CD4-positive, alpha-beta T cell (primary cell): ENCODE results near the gene SLC9A4. TPM values are rescaled to one million over a fixed set of nuclear protein-coding genes. Genes with fewer than 3 reads are reported as not detected.

Experiments
- ATAC-seq: fragments of 200-7000 bp; cut with Tn5 transposase; one replicate; pipeline ENCODE4 v1.10.0; 2022; ENCODE audit warnings: mild to moderate bottlenecking; ENCODE audit not compliant: poor library complexity
- CTCF ChIA-PET: fragments of 350-600 bp; sonication (Branson Sonifier 250); formaldehyde crosslinking; loops from one replicate; lab custom pipeline; 2021; ENCODE audit warnings: antibody characterized with exemption, inconsistent platforms; lab: Charles Lee
- POLR2A ChIA-PET: fragments of 350-600 bp; sonication (Branson Sonifier 250); formaldehyde crosslinking; loops from one replicate; lab custom pipeline; 2021; ENCODE audit warnings: antibody characterized with exemption, inconsistent platforms; lab: Charles Lee
- DNase-seq, 14 experiments: peaks; one replicate each; pipeline ENCODE4 v3.0.0-alpha.2; 2013 to 2020; ENCODE audit warnings: mixed read lengths in 2 of 14
- H3K27ac ChIP-seq, 2 donors: one replicate each; pipeline versions ENCODE4 v1.5.1 to v1.7.0; 2013; ENCODE audit warnings: low read length in 2 of 2, low read depth in 1 of 2, mild to moderate bottlenecking in 1 of 2
- H3K27me3 ChIP-seq, 2 experiments: 1 replicate in 1 of 2; 2 replicates in 1 of 2; pipeline versions ENCODE4 v1.6.1 to v1.7.0; 2013; ENCODE audit warnings: low read length in 2 of 2, control low read depth in 1 of 2, mild to moderate bottlenecking in 1 of 2, moderate library complexity in 1 of 2; ENCODE audit not compliant: insufficient read depth in 2 of 2, control insufficient read depth in 1 of 2
- H3K36me3 ChIP-seq: one replicate; pipeline ENCODE4 v1.6.1; 2013; ENCODE audit warnings: low read length, control low read depth; ENCODE audit not compliant: insufficient read depth
- H3K4me1 ChIP-seq: one replicate; pipeline ENCODE4 v1.6.1; 2013; ENCODE audit warnings: low read length, control low read depth; ENCODE audit not compliant: insufficient read depth
- H3K4me3 ChIP-seq: one replicate; pipeline ENCODE4 v1.5.1; 2013; ENCODE audit warnings: mild to moderate bottlenecking, low read length, moderate library complexity
- H3K9me3 ChIP-seq, 2 experiments: 1 replicate in 1 of 2; 2 replicates in 1 of 2; pipeline versions ENCODE4 v1.6.1 to v1.7.0; 2013; ENCODE audit warnings: low read length in 2 of 2, mild to moderate bottlenecking in 2 of 2, control low read depth in 1 of 2, moderate library complexity in 1 of 2; ENCODE audit not compliant: control insufficient read depth in 1 of 2, insufficient read depth in 1 of 2
- H3K27ac Mint-ChIP-seq: one replicate; pipeline ENCODE4 v1.8.0; 2020; ENCODE audit warnings: mixed read lengths
- H3K27me3 Mint-ChIP-seq: one replicate; pipeline ENCODE4 v1.8.0; 2021; ENCODE audit warnings: mixed read lengths
- H3K36me3 Mint-ChIP-seq: one replicate; pipeline ENCODE4 v1.8.0; 2021; ENCODE audit warnings: low read depth, mixed read lengths
- H3K4me1 Mint-ChIP-seq: one replicate; pipeline ENCODE4 v1.8.0; 2021; ENCODE audit warnings: low read depth, mixed read lengths
- H3K4me3 Mint-ChIP-seq: one replicate; pipeline ENCODE4 v1.8.0; 2020; ENCODE audit warnings: mild to moderate bottlenecking, mixed read lengths
- H3K9me3 Mint-ChIP-seq: one replicate; pipeline ENCODE4 v1.8.0; 2020; ENCODE audit warnings: mixed read lengths
- CTCF ChIP-seq: fragments of 200-600 bp; IDR thresholded peaks from one replicate; pipeline ENCODE4 v1.8.0; 2022; ENCODE audit warnings: antibody characterized with exemption, mild to moderate bottlenecking
- intact Hi-C, 2 experiments: fragments of 100-400 bp; cut with DNase I in 1 of 2; cut with micrococcal nuclease in 1 of 2; formaldehyde crosslinking; loops; one replicate each; pipeline versions ENCODE4 v1.15.1 to v1.9.0; 2023 to 2025; cut with DNase I, micrococcal nuclease
- total RNA-seq, 174 experiments: library from RNA in 2 of 174; stranded (reverse) in 2 of 174; gene quantifications; one replicate each; pipeline ENCODE4 v1.2.3 and lab custom pipeline; 2021 to 2026

SLC9A4 gene
- total RNA-seq, 2 experiments from 2014 or later, result not detected

DNA sequence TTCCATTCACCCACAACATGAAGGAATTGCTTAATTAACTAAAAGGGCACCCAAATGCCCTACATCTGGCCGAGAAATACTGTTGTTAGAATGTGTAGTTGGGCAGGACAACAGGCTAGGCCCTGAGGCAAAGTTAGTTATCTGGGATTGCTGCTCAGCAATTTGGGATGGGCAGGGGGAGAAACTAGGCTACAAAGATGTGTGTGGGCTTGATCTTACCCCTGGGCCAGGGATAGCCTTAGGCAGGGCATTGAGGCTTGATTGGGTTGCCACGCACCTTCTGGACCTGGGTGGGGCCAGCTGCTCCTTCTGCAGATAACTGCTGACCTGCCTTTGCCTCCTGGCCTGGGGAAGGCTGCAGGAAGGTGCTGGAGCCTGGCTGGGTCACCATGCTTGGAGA, 40.6 kb upstream of the SLC9A4 start:
- ATAC-seq (no peak), DNase-seq (no peak)
- no peak overlapping the region for H3K4me3 ChIP-seq
- H3K27ac ChIP-seq, result no peak overlapping the region
- H3K27ac Mint-ChIP-seq, result no peak overlapping the region
- no peaks in the 10 kb centered on the region for H3K36me3 Mint-ChIP-seq
- ChIA-PET POLR2A (no interaction called here), CTCF (no interaction called here)
- no peaks in the 10 kb centered on the region for H3K27me3 Mint-ChIP-seq
- no peaks in the 10 kb centered on the region for H3K9me3 Mint-ChIP-seq
- no peaks in the 10 kb centered on the region for H3K9me3 ChIP-seq
- peaks cover 11% of the 10 kb centered on the region for H3K4me1 ChIP-seq
- H3K36me3 ChIP-seq, result no peaks in the 10 kb centered on the region
- intact Hi-C loops, result no loop called here
- peaks cover 28% of the 10 kb centered on the region for H3K4me1 Mint-ChIP-seq
- H3K4me3 Mint-ChIP-seq, result no peak overlapping the region
- no peak for TF ChIP-seq CTCF
- no peaks in the 10 kb centered on the region for H3K27me3 ChIP-seq

DNA sequence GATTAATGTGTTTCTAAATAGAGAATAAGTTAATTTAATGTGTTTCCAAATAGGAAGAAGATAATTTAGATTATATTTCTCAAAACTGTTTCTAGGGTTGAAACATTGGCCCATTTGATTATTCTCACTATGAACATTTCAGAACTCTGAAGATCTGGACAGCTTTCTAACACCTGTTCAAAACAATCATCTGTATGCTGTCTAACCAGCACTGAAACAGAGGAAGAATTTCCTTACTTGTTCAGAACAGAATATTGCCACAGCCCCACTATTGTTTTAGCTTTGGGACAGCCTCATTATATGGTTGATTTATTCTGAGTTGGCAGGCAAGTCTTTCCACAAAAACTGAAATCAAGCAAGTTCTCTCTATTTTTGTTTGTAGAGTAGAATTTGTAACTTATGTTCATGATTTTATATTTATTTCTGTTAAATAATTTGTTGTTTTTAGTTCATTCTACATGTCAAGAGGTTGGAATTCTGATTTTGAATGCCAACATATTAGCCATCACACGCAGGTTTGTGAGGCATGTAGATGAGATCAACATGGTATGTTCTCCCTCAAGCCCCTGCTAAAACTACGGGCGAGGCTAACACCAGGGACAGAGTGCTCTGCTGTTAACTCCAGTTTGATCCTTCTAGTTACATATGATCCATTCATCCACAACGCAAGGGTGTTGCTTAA, 38.9 kb upstream of the SLC9A4 start:
- H3K9me3 Mint-ChIP-seq, result no peaks in the 10 kb centered on the region
- no peaks in the 10 kb centered on the region for H3K27me3 ChIP-seq
- no peak overlapping the region for H3K27ac ChIP-seq
- no peaks in the 10 kb centered on the region for H3K9me3 ChIP-seq
- DNase-seq (no peak), ATAC-seq (no peak)
- intact Hi-C loops, result no loop called here
- no peaks in the 10 kb centered on the region for H3K36me3 ChIP-seq
- peaks cover 11% of the 10 kb centered on the region for H3K4me1 ChIP-seq
- H3K36me3 Mint-ChIP-seq, result no peaks in the 10 kb centered on the region
- no peak overlapping the region for H3K4me3 Mint-ChIP-seq
- ChIA-PET CTCF (interaction anchor here (0.9 to 1.1 kb wide), 2 partner anchors 9 to 15 kb away, joined by 3 read pairs; no protein-coding TSS in a partner anchor), POLR2A (no interaction called here)
- no peak overlapping the region for H3K4me3 ChIP-seq
- TF ChIP-seq CTCF, result no peak
- no peaks in the 10 kb centered on the region for H3K27me3 Mint-ChIP-seq
- no peak overlapping the region for H3K27ac Mint-ChIP-seq
- peaks cover 28% of the 10 kb centered on the region for H3K4me1 Mint-ChIP-seq

- H3K27me3 Mint-ChIP-seq, result no peaks in the 10 kb centered on the region
- no peak overlapping the region for H3K27ac Mint-ChIP-seq
- no peaks in the 10 kb centered on the region for H3K36me3 Mint-ChIP-seq
- H3K4me1 Mint-ChIP-seq, result peaks cover 24% of the 10 kb centered on the region
- H3K9me3 Mint-ChIP-seq, result no peaks in the 10 kb centered on the region
- no peak overlapping the region for H3K4me3 ChIP-seq
- DNase-seq (no peak), ATAC-seq (no peak)
- intact Hi-C loops, result no loop called here
- no peak overlapping the region for H3K27ac ChIP-seq
- TF ChIP-seq CTCF, result no peak
- ChIA-PET CTCF (interaction anchor here (0.9 kb wide), 1 partner anchor 8 kb away, joined by 3 read pairs; no protein-coding TSS in a partner anchor), POLR2A (no interaction called here)
- peaks cover 11% of the 10 kb centered on the region for H3K4me1 ChIP-seq
- H3K36me3 ChIP-seq, result no peaks in the 10 kb centered on the region
- no peaks in the 10 kb centered on the region for H3K9me3 ChIP-seq
- no peak overlapping the region for H3K4me3 Mint-ChIP-seq
- H3K27me3 ChIP-seq, result no peaks in the 10 kb centered on the region
Observed at GRCh38 chr2:102434655-102435381, 38.2 kb upstream of the SLC9A4 start.
